ENCODE measurements around the gene SBNO1.
"Not testable (repeated sequence)": the region's sequence is repeated elsewhere in the genome, so short reads cannot be mapped to it uniquely, and the experiment has no call there.

SBNO1 gene

GRCh38 chr12:123379391-123379790, 14.7 kb upstream of the SBNO1 start:
- no peak overlapping the region for H3K4me3 Mint-ChIP-seq
- H3K4me1 Mint-ChIP-seq, result peaks cover 5 to 11% of the 10 kb centered on the region in 2 donors
- no peak for ATAC-seq (replicated peaks)
- DNase-seq, result no peak
- H3K36me3 Mint-ChIP-seq, result no peaks in the 10 kb centered on the region
- no peaks in the 10 kb centered on the region for H3K9me3 Mint-ChIP-seq
- peak overlapping the region; percentile 42 for H3K27ac Mint-ChIP-seq
- no peaks in the 10 kb centered on the region for H3K27me3 Mint-ChIP-seq

GRCh38 chr12:123372415-123372814, 7.8 kb upstream of the SBNO1 start:
- not testable (repeated sequence) for H3K9me3 Mint-ChIP-seq; DNase-seq; H3K4me3 Mint-ChIP-seq; H3K27ac Mint-ChIP-seq; ATAC-seq (replicated peaks); H3K27me3 Mint-ChIP-seq; H3K4me1 Mint-ChIP-seq; H3K36me3 Mint-ChIP-seq

- ATAC-seq (replicated peaks); DNase-seq; H3K27ac Mint-ChIP-seq; H3K4me1 Mint-ChIP-seq; H3K9me3 Mint-ChIP-seq; H3K27me3 Mint-ChIP-seq; H3K4me3 Mint-ChIP-seq; H3K36me3 Mint-ChIP-seq: not testable (repeated sequence)
Measured at GRCh38 chr12:123371667-123372368, 7.2 kb upstream of the SBNO1 start.

GRCh38 chr12:123369229-123369628, 4.6 kb upstream of the SBNO1 start:
- no peaks in the 10 kb centered on the region for H3K9me3 Mint-ChIP-seq
- H3K4me1 Mint-ChIP-seq, result peaks cover 8% of the 10 kb centered on the region in 2 donors
- no peak overlapping the region for H3K4me3 Mint-ChIP-seq
- no peaks in the 10 kb centered on the region for H3K36me3 Mint-ChIP-seq
- DNase-seq (no peak), ATAC-seq (replicated peaks) (no peak)
- no peak overlapping the region for H3K27ac Mint-ChIP-seq
- no peaks in the 10 kb centered on the region for H3K27me3 Mint-ChIP-seq

GRCh38 chr12:123368431-123368830, 3.8 kb upstream of the SBNO1 start:
- peak overlapping the region; percentile 76 for H3K27ac Mint-ChIP-seq
- H3K4me1 Mint-ChIP-seq, result peaks cover 10 to 12% of the 10 kb centered on the region in 2 donors
- DNase-seq; H3K4me3 Mint-ChIP-seq; H3K9me3 Mint-ChIP-seq; H3K36me3 Mint-ChIP-seq; ATAC-seq (replicated peaks); H3K27me3 Mint-ChIP-seq: not testable (repeated sequence)

- Mint-ChIP-seq H3K27ac (peak overlapping the region; percentile 76), H3K4me3 (no peak overlapping the region), H3K36me3 (no peaks in the 10 kb centered on the region), H3K4me1 (peaks cover 13 to 21% of the 10 kb centered on the region in 2 donors), H3K9me3 (no peaks in the 10 kb centered on the region), H3K27me3 (no peaks in the 10 kb centered on the region)
- DNase-seq (no peak), ATAC-seq (replicated peaks) (no peak)
Measured at GRCh38 chr12:123367511-123367910, 2.9 kb upstream of the SBNO1 start.

- Mint-ChIP-seq H3K4me1 (peaks cover 13 to 27% of the 10 kb centered on the region in 2 donors), H3K27me3 (no peaks in the 10 kb centered on the region), H3K4me3 (peak overlapping the region; percentile 87 to 92), H3K36me3 (no peaks in the 10 kb centered on the region), H3K27ac (peak overlapping the region; percentile 97), H3K9me3 (no peaks in the 10 kb centered on the region)
- peak; percentile 97 for DNase-seq
- ATAC-seq (replicated peaks), result peak; percentile 86 to 88
Measured at GRCh38 chr12:123365025-123365917, 624 bp upstream of the SBNO1 start.

GRCh38 chr12:123363740-123364531, 711 bp downstream of the SBNO1 start:
- no peak for DNase-seq

GRCh38 chr12:123363390-123363739, 1.3 kb downstream of the SBNO1 start:
- Mint-ChIP-seq H3K27me3 (no peaks in the 10 kb centered on the region), H3K27ac (peak overlapping the region; percentile 98), H3K9me3 (no peaks in the 10 kb centered on the region), H3K4me1 (peaks cover 13 to 18% of the 10 kb centered on the region in 2 donors), H3K36me3 (no peaks in the 10 kb centered on the region), H3K4me3 (peak overlapping the region; percentile 92 to 96)
- DNase-seq, result no peak
- ATAC-seq (replicated peaks), result no peak

More at GRCh38 chr12:123363740-123364531, 711 bp downstream of the SBNO1 start:
- Mint-ChIP-seq H3K9me3 (no peaks in the 10 kb centered on the region), H3K27me3 (no peaks in the 10 kb centered on the region), H3K4me3 (peak overlapping the region; percentile 92 to 96), H3K4me1 (peaks cover 13 to 21% of the 10 kb centered on the region in 2 donors), H3K36me3 (no peaks in the 10 kb centered on the region), H3K27ac (peak overlapping the region; percentile 98)
- peak in 1 of 2 donors; percentile 9 for ATAC-seq (replicated peaks)

- Mint-ChIP-seq H3K4me1 (peaks cover 6 to 39% of the 10 kb centered on the region in 2 donors), H3K4me3 (no peak overlapping the region), H3K36me3 (peaks cover 1 to 5% of the 10 kb centered on the region in 2 donors), H3K27me3 (no peaks in the 10 kb centered on the region), H3K9me3 (no peaks in the 10 kb centered on the region), H3K27ac (peak overlapping the region; percentile 28)
- ATAC-seq (replicated peaks) (peak; percentile 16 to 19), DNase-seq (no peak)
Measured at GRCh38 chr12:123358035-123358434, 6.6 kb downstream of the SBNO1 start.

GRCh38 chr12:123356159-123356670, 8.4 kb downstream of the SBNO1 start:
- no peak for DNase-seq
- Mint-ChIP-seq H3K4me1 (peaks cover 14 to 44% of the 10 kb centered on the region in 2 donors), H3K27me3 (no peaks in the 10 kb centered on the region), H3K4me3 (no peak overlapping the region), H3K27ac (no peak overlapping the region), H3K9me3 (no peaks in the 10 kb centered on the region), H3K36me3 (peaks cover 14 to 16% of the 10 kb centered on the region in 2 donors)
- no peak for ATAC-seq (replicated peaks)

- Mint-ChIP-seq H3K4me1 (peaks cover 16 to 45% of the 10 kb centered on the region in 2 donors), H3K4me3 (no peak overlapping the region), H3K9me3 (no peaks in the 10 kb centered on the region), H3K27me3 (no peaks in the 10 kb centered on the region), H3K27ac (no peak overlapping the region), H3K36me3 (peaks cover 14 to 21% of the 10 kb centered on the region in 2 donors)
- ATAC-seq (replicated peaks), result peak in 1 of 2 donors; percentile 45
- DNase-seq, result no peak
Measured at GRCh38 chr12:123354600-123354999, 10.0 kb downstream of the SBNO1 start.

- DNase-seq (no peak), ATAC-seq (replicated peaks) (no peak)
- H3K4me3 Mint-ChIP-seq, result no peak overlapping the region
- no peaks in the 10 kb centered on the region for H3K27me3 Mint-ChIP-seq
- peaks cover 17 to 25% of the 10 kb centered on the region in 2 donors for H3K36me3 Mint-ChIP-seq
- no peak overlapping the region for H3K27ac Mint-ChIP-seq
- H3K4me1 Mint-ChIP-seq, result peaks cover 12 to 29% of the 10 kb centered on the region in 2 donors
- H3K9me3 Mint-ChIP-seq, result no peaks in the 10 kb centered on the region
Measured at GRCh38 chr12:123351349-123351748, 13.3 kb downstream of the SBNO1 start.

GRCh38 chr12:123346946-123347345, 17.7 kb downstream of the SBNO1 start:
- peaks cover 25 to 37% of the 10 kb centered on the region in 2 donors for H3K36me3 Mint-ChIP-seq
- ATAC-seq (replicated peaks), result no peak
- H3K27me3 Mint-ChIP-seq, result no peaks in the 10 kb centered on the region
- DNase-seq, result no peak
- no peak overlapping the region for H3K27ac Mint-ChIP-seq
- H3K4me1 Mint-ChIP-seq, result peaks cover 5 to 7% of the 10 kb centered on the region in 2 donors
- no peaks in the 10 kb centered on the region for H3K9me3 Mint-ChIP-seq
- H3K4me3 Mint-ChIP-seq, result no peak overlapping the region

Measured in stimulated activated naive B cell treated with anti-CD40 and anti-IgM and Interleukin-4, amounts not matched to agents 10 μg/mL and 1 μg/mL and 100 μg/mL, for 72 hours (primary cell).